A375 (cell line): ENCODE results near the gene GRIK4. TPM values are rescaled to one million over a fixed set of nuclear protein-coding genes. Genes with fewer than 3 reads are reported as not detected.

ENCODE experiments used
- total RNA-seq: library from RNA; depleted of rRNA; stranded (reverse); fragments of >200 nt; shearing (Covaris generic); gene quantifications from 2 replicates; pipeline ENCODE4 v1.2.3, GENCODE V29; 2014; rRNA removed

Gene GRIK4, protein sequence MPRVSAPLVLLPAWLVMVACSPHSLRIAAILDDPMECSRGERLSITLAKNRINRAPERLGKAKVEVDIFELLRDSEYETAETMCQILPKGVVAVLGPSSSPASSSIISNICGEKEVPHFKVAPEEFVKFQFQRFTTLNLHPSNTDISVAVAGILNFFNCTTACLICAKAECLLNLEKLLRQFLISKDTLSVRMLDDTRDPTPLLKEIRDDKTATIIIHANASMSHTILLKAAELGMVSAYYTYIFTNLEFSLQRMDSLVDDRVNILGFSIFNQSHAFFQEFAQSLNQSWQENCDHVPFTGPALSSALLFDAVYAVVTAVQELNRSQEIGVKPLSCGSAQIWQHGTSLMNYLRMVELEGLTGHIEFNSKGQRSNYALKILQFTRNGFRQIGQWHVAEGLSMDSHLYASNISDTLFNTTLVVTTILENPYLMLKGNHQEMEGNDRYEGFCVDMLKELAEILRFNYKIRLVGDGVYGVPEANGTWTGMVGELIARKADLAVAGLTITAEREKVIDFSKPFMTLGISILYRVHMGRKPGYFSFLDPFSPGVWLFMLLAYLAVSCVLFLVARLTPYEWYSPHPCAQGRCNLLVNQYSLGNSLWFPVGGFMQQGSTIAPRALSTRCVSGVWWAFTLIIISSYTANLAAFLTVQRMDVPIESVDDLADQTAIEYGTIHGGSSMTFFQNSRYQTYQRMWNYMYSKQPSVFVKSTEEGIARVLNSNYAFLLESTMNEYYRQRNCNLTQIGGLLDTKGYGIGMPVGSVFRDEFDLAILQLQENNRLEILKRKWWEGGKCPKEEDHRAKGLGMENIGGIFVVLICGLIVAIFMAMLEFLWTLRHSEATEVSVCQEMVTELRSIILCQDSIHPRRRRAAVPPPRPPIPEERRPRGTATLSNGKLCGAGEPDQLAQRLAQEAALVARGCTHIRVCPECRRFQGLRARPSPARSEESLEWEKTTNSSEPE
- total RNA-seq = not detected in 2 replicates

DNA sequence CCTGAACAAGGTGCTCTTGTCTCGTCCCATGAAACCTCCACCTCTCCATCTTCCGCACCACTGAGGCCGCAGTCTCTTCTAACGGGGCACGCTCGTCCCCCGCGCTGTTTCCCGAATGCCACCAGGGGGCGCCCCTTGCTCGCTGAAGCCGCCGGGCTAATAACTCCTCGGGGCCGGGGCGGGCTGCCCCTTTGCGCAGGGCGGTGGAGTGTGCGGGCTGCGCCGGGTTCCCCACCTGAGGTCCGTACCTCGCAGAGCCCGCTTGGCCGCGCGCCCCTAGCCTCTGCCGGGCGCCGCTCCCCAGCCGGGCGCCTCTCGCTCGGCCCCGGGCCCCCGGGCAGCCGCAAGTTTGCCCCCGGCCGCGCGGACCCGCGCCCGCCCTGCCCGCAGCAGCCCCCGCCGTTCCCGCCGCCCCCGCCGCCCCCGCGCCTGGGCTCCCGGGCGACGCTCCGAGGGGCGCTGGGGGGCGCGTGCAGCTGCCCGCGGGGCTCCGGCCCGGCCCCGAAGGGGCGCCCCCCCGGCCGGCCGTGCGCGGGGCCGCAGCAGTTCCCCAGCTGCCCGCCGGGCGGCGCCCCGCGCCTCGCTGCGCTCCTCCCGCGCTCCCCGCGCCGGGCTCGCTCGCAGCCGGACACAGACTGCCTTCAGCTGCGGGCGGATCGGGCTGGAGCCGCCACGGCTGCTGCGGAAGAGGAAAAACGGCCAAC is at the start of gene GRIK4:
Gene GRIK4 (plus strand): TSS at position 633 of the 704 bp plus-strand sequence. CDS start 148,571 bp downstream, outside the sequence.

DNA sequence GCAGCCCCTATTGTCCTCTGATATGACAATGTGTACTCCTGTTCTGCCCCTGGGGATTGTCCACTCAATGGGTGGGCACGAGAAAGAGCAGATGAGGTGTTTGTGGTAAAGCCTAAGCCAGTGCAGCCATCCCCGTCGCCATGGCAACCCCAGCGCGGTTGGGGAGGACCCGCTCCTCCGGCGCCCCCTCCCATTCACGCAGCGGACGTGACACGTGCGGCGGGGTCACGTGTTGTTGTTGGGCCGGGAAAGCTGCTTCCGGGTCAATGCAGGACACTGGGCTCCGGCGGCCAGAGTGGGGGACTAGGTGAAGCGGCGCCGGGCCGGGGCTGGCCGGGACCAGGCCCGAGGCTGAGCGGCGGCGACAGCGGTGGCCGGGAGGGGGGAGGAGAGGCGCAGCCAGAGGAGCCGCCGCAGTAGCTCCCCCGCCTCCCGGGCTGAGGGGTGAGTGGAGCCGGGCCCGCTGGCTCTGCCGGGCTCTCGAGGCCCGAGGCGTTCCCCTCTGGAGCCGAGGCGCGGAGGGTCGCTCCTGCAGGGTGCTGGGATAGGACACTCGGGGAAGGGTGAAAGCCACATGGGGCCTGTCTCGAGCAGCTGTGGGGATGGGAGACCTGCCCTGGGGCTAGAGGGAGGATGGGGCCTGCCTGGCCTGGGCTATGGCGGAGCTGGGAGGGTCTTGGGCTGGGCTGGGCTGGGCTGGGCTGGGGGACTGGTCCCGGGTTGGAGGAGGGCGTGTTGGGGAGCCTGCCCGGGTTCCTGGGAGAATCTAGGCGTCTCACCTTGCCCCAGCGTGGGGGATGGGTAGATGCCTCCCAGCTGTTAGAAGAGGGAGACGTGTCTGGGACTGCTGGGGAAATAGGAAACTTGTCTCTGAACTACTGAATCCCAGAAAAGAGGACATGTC is 512.6 kb downstream of the GRIK4 start, which contains the start of gene TBCEL:
Gene TBCEL (plus strand): TSS at position 255 of the 904 bp plus-strand sequence. CDS start 21,589 bp downstream, outside the sequence.

Other genes with a start within 250 kb of the GRIK4 start
- gene TLCD5, start 186.4 kb upstream of the GRIK4 start, total RNA-seq = 8.8 and 10.8 TPM in 2 replicates
- gene ARHGEF12, start 175.3 kb upstream of the GRIK4 start, total RNA-seq = 31.6 and 40.9 TPM in 2 replicates